Raji (cell line): Measurements from ENCODE around the gene CYB5R2.

Source experiments
- POLR2A ChIP-seq: IDR thresholded peaks from 2 replicates; pipeline ENCODE4 v1.6.1; 2011; ENCODE audit warnings: low read depth, low read length, control low read depth; ENCODE audit not compliant: insufficient read depth

The CYB5R2 gene

DNA sequence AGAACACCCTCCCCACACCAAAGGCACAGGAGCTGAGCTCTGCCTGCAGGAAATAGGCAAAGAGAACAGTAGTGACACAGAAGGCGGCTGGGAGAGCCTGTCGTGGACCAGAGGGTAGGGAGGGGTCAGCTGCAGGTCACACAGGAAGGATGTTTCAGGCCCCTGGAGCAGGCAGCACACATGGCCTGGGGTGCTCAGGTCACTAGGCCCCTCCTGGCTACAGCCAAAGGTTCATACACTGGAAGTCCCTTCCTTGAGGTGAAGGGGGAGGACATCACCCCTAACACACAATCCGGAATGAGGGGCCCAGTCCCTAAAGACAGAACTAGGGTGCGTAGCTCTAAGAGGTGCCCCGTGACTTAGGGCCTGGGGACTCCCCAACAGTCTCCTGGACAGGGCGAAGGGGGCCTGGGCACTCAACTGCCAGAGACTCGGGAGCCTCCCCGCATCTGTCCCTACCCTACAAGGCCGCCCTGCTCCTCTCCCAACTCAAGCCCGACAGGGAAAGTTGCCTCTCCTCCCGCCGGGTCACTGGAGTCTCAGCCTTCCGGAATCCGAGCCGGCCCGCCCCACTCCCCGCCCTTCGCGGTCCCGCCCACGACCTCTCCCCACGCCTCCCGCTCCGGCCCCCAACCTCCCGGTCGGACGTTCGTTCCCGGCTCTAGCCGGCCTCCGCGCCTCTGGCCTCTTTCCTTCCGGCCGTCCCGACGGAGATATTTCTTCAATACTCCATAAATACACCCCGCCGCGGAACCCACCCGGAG lies at the start of gene CYB5R2:
Gene CYB5R2, minus strand, starts transcription at position 541 of the 764 bp plus-strand sequence. CDS start 675 bp downstream, outside the sequence.
- no peak for TF ChIP-seq POLR2A

DNA sequence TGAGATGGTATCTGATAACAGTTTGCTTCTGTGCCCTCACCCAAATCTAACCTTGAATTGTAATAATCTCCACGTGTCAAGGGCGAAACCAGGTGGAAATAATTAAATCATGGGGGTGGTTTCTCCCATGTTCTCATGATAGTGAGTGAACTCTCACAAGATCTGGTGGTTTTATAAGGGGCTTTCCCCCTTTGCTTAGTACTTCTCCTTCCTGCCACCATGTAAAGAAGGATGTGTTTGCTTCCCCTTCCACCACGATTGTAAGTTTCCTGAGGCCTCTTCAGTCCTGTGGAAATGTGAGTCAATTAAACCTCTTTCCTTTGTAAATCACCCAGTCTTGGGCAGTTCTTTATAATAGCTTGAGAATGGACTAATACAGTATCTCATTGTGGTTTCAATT lies 41.5 kb upstream of the CYB5R2 start:
- no peak for TF ChIP-seq POLR2A

DNA sequence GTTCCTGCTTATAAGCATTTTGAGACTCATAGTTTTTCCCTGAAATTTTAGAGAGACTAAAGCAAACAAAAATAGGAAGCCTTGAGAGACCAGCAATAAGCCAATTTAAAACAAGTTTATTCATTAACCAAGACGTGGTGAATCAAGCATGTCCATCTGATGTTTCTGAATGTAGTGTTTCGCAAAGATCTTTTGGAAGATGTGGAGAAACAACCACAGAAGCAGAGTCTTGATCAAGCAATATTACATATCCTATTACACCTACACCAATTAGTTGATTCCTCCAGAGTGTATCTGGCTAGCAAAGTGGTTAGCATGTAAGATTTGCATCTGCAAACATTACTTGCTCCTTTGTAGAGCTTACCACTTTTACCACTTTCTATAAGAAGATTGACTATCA lies 33.1 kb upstream of the CYB5R2 start, which contains the start of gene OVCH2:
Gene OVCH2, minus strand, starts transcription at position 101 of the 400 bp plus-strand sequence. Its CDS starts 83 bp downstream, at position 18.
- TF ChIP-seq POLR2A: no peak

DNA sequence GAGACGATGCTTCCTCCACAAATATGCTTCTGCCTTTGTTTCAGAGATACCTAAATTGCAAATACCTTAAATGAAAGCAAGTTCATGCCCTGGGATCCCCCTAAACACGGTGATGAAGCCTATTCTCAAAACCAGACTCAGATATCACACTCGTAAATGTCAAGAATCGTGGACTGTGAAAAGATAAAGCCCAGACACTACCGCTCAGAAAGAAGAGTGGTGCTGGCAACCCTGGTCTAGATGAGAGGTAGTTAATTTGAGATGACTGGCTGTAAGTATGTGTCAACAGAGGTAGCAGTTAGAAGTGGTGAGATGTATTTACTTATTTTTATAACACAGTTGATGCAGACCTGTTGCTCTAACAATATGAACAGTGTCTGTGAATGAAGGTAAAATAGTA lies 30.4 kb upstream of the CYB5R2 start:
- TF ChIP-seq POLR2A: no peak

DNA sequence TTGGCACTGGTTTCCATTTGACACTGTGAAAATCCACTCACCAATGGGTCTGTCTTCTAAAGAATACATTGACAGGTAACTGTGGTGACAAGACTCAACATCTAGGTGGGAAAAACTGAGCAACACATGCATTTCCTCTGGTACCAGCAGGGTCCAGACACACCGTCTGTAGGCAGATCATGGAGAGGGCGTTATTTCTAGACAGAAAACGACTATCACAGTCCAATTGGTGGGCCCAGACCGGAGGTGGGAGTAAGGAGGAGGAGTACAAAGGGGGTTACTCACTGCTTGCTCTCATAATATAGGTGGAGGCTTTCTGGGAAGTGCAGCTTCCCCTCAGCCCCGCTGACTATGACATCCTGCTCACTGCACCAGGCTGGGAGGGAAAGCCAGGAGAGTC lies 23.1 kb upstream of the CYB5R2 start:
- TF ChIP-seq POLR2A: no peak

DNA sequence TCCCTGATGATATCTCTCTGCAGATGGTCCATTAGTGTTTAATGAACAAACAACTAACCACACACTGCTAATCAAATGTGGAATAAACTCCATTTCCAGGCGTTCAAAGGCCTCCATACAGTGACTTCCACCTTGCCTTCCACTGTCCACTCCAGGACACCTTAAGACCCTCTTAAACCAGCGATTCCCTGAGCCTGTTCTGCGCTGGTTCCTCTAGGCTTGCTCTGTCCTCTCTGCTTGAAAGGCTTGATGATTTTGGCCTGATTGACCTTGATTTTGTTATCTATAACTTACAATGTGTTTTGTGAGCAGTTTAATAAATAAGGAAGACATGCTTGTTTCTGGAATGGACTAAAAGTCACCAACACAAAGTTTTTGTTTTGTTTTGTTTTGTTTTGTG lies 20.9 kb upstream of the CYB5R2 start:
- TF ChIP-seq POLR2A: no peak

GRCh38 chr11:7692426-7692825 lies 19.1 kb upstream of the CYB5R2 start:
- TF ChIP-seq POLR2A: no peak

DNA sequence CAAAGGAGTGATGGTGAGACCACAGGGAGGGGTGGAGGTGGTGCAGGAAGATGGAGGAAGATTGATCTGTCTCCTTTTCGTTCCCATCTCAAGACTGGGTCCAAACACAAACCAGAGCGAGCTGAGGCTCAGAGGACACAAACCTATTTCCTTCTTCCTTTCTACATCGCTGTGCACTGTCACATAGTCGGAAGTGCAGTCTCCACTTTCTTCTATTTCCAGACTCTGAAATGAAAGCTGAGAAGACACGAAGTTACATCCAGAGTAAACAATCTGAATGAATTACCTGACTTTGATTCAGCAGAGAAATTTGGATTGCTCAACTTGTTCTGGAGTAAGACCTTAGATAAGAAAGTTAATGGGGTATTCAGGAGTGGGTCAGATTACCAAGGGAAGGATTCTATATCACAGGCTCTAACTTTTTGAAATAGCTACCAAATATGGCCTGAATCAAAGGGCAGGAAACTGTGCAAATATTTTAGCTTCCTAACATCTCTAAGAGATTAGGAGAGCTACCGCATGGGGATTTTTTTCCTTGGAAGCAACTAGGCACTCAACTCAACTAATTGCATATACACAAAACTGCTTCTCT lies 18.6 kb upstream of the CYB5R2 start:
- no peak for TF ChIP-seq POLR2A

- no peak for TF ChIP-seq POLR2A
These were observed 17.3 kb upstream of the CYB5R2 start for GRCh38 chr11:7690648-7691047.

DNA sequence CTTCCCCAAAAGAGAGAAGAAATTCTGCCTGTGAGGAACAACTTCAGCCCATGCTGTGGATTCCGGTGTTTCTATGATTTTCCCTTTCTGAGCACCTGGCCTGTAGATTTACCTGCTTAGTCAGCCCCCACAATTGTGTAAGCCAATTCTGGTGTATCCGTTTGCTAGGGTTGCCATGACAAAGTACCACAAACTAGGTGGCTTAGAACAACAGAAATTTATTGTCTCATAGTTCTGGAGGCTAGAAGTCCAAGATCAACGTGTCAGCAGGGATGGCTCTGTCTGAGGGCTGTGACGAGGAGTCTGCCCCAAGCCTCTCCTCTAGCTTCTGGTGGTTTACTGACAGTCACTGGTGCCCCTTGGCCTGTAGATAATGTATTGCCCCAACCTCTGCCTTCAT lies 15.9 kb upstream of the CYB5R2 start:
- TF ChIP-seq POLR2A: no peak

DNA sequence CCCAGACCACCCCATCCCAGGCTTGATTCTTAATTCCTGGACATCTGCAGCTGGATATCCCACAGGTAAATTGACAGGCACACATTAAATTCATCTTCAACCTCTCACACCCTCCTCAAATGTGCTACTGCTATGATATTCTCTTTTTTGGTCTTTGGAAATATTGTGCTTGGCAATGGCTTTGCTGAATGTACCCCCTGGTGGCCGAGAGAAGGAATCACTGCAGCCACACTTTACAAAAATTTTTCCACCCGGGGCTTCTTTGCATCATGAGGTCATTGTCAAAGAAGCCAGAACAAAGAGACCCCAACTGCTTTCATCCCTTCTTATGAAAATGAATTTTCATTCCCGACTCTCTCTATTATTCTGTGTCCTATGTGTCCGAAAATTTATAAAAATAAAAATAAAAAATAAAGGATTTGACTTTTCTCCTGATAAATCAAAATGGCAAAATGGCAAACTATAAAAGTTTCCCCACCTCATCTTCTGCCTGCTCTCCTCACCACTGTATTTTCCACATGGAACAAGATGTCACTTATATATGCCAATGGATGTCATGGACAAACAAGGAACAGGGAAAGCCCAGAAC lies 15.0 kb upstream of the CYB5R2 start:
- TF ChIP-seq POLR2A: no peak

GRCh38 chr11:7687386-7687785 lies 14.1 kb upstream of the CYB5R2 start:
- no peak for TF ChIP-seq POLR2A

- no peak for TF ChIP-seq POLR2A
These were observed 13.5 kb upstream of the CYB5R2 start for GRCh38 chr11:7686761-7687160.

- TF ChIP-seq POLR2A: no peak
These were observed 10.3 kb upstream of the CYB5R2 start for GRCh38 chr11:7683571-7683970.

- no peak for TF ChIP-seq POLR2A
These were observed 4.5 kb upstream of the CYB5R2 start for GRCh38 chr11:7677796-7678201.

DNA sequence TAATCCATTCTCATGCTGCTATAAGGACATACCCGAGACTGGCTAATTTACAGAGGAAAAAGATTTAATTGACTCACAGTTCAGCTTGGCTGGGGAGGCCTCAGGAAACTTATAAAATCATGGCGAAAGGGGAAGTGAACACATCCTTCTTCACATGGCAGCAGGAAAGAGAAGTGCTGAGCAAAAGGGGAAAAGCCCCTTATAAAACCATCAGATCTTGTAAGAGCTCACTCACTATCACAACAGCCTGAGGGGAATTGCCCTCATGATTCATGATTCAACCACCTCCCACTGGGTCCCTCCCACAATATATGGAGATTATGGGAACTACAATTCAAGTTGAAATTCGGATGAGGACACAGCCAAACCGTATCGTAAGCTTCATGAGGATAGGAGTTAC lies 3.8 kb upstream of the CYB5R2 start:
- TF ChIP-seq POLR2A: no peak
